ENCODE results near the gene PKN3. TPM values are rescaled to one million over a fixed set of nuclear protein-coding genes. Genes with fewer than 3 reads are reported as not detected.

Gene PKN3
- total RNA-seq, 1 experiment from 2014 or later, result 2.1 TPM

GRCh38 chr9:128723866-128724743 is 21.8 kb downstream of the PKN3 start, which contains the start of gene ZDHHC12:
Gene ZDHHC12 (minus strand): TSS chr9:128724127. CDS start chr9:128724093, 34 bp downstream.
- no TSS peak for BruUV-seq (replicated peaks)
- H3K4me1 ChIP-seq, result no peaks in the 10 kb centered on the region
- peak within 1 kb of the TSS; percentile 81 for H3K4me3 ChIP-seq (ENCODE audit: low read depth, low read length)
- intact Hi-C loops (cut with micrococcal nuclease; ENCODE audit: unreplicated experiment), result loop anchor here (2.0 kb wide), 3 partner anchors 35 to 95 kb away; partner anchors contain the start of genes ENDOG, SET and ZER1
- ChIA-PET POLR2A (interaction anchor here (0.6 to 1.6 kb wide), 13 partner anchors 27 to 304 kb away, joined by 3 to 9 read pairs (median 5); partner anchors contain the start of genes ENDOG and SET), CTCF (interaction anchor here (0.6 to 1.7 kb wide), 9 partner anchors 9 to 553 kb away, joined by 3 to 12 read pairs (median 4); partner anchors contain the start of genes ENDOG and PKN3)
- peak; percentile 99 to 100 for DNase-seq
- peaks cover 15% of the 10 kb centered on the region for H3K4me1 Mint-ChIP-seq (ENCODE audit: low read depth, unreplicated experiment)
- TF ChIP-seq CTCF (IDR thresholded peaks at IDR 0.05; ENCODE audit: insufficient read depth in 1 of 2, low read depth in 1 of 2, low read length in 1 of 2, severe bottlenecking in 1 of 2, unreplicated experiment in 1 of 2), result no peak
- no peaks in the 10 kb centered on the region for H3K27me3 Mint-ChIP-seq (ENCODE audit: insufficient read depth, unreplicated experiment)
- no peaks in the 10 kb centered on the region for H3K27me3 ChIP-seq (replicated peaks; ENCODE audit: control insufficient read depth, insufficient read depth, low read length)
- no peaks in the 10 kb centered on the region for H3K9me3 Mint-ChIP-seq (ENCODE audit: unreplicated experiment)
- H3K4me3 Mint-ChIP-seq (ENCODE audit: unreplicated experiment), result peak within 1 kb of the TSS; percentile 95
- H3K36me3 ChIP-seq (ENCODE audit: control insufficient read depth, insufficient read depth, low read length), result no peaks in the 10 kb centered on the region
- peak within 1 kb of the TSS; percentile 75 for H3K27ac Mint-ChIP-seq (ENCODE audit: unreplicated experiment)
- H3K9me3 ChIP-seq, result no peaks in the 10 kb centered on the region
- peaks cover 29% of the 10 kb centered on the region for H3K36me3 Mint-ChIP-seq (ENCODE audit: insufficient read depth, unreplicated experiment)

- POLR2A ChIA-PET, result interaction anchor here (0.6 to 1.6 kb wide), 10 partner anchors 27 to 181 kb away, joined by 3 to 9 read pairs (median 6); partner anchors contain the start of gene ENDOG
- intact Hi-C loops (cut with micrococcal nuclease; ENCODE audit: unreplicated experiment), result loop anchor here (2.0 kb wide), 3 partner anchors 36 to 94 kb away; partner anchors contain the start of genes ENDOG, SET and ZER1
These were observed 22.5 kb downstream of the PKN3 start for GRCh38 chr9:128724744-128725211.

More at GRCh38 chr9:128724744-128725211, 22.5 kb downstream of the PKN3 start:
- H3K36me3 Mint-ChIP-seq (ENCODE audit: insufficient read depth, unreplicated experiment), result peaks cover 23% of the 10 kb centered on the region
- BruUV-seq (replicated peaks), result TSS peak; percentile 41
- peaks cover 15% of the 10 kb centered on the region for H3K4me1 Mint-ChIP-seq (ENCODE audit: low read depth, unreplicated experiment)
- Histone ChIP-seq H3K36me3 (ENCODE audit: control insufficient read depth, insufficient read depth, low read length) (no peaks in the 10 kb centered on the region), H3K9me3 (no peaks in the 10 kb centered on the region), H3K27me3 (replicated peaks; ENCODE audit: control insufficient read depth, insufficient read depth, low read length) (no peaks in the 10 kb centered on the region), H3K4me3 (ENCODE audit: low read depth, low read length) (peak overlapping the region; percentile 41), H3K4me1 (no peaks in the 10 kb centered on the region)
- peak overlapping the region; percentile 95 for H3K4me3 Mint-ChIP-seq (ENCODE audit: unreplicated experiment)
- DNase-seq, result peak; percentile 59 to 85
- CTCF ChIA-PET, result interaction anchor here (0.6 to 1.7 kb wide), 8 partner anchors 9 to 553 kb away, joined by 3 to 12 read pairs (median 5); partner anchors contain the start of genes ENDOG and PKN3
- H3K27ac Mint-ChIP-seq (ENCODE audit: unreplicated experiment), result peak overlapping the region; percentile 75
- no peaks in the 10 kb centered on the region for H3K27me3 Mint-ChIP-seq (ENCODE audit: insufficient read depth, unreplicated experiment)
- TF ChIP-seq CTCF (IDR thresholded peaks at IDR 0.05; ENCODE audit: insufficient read depth in 1 of 2, low read depth in 1 of 2, low read length in 1 of 2, severe bottlenecking in 1 of 2, unreplicated experiment in 1 of 2), result no peak
- H3K9me3 Mint-ChIP-seq (ENCODE audit: unreplicated experiment), result no peaks in the 10 kb centered on the region

Data from Caco-2 (cell line).